Activated effector memory CD4-positive, alpha-beta T cell treated with Interleukin-2 at 50 U/mL for 16 hours (primary cell): ENCODE measurements around the gene TNXB.

Experiments used
- DNase-seq: peaks from one replicate; pipeline ENCODE4 v3.0.0-alpha.2; 2020

Gene TNXB

GRCh38 chr6:32140420-32141046, 31.4 kb upstream of the TNXB start:
- DNase-seq: no peak

- DNase-seq: no peak
Observed at GRCh38 chr6:32139590-32139989, 30.5 kb upstream of the TNXB start.

- no peak for DNase-seq
Observed at GRCh38 chr6:32137454-32137853, 28.3 kb upstream of the TNXB start.

- no peak for DNase-seq
Observed at GRCh38 chr6:32133786-32134185, 24.6 kb upstream of the TNXB start.

- DNase-seq: no peak
Observed at GRCh38 chr6:32132110-32132509, 23.0 kb upstream of the TNXB start.

GRCh38 chr6:32131439-32131948, 22.4 kb upstream of the TNXB start:
- DNase-seq: no peak

GRCh38 chr6:32129297-32130088, 20.4 kb upstream of the TNXB start:
- DNase-seq: no peak

- DNase-seq: no peak
Observed at GRCh38 chr6:32128751-32129296, 19.7 kb upstream of the TNXB start.

- peak; percentile 93 for DNase-seq
Observed at GRCh38 chr6:32127717-32128592, 18.8 kb upstream of the TNXB start, which contains the start of gene ATF6B. ATF6B (minus strand) TSS chr6:32128246; CDS start chr6:32128207, 39 bp downstream.

- no peak for DNase-seq
Observed at GRCh38 chr6:32127409-32127716, 18.2 kb upstream of the TNXB start.

GRCh38 chr6:32126880-32127279, 17.7 kb upstream of the TNXB start:
- no peak for DNase-seq

GRCh38 chr6:32123681-32124080, 14.5 kb upstream of the TNXB start:
- no peak for DNase-seq

- no peak for DNase-seq
Observed at GRCh38 chr6:32120573-32121059, 11.5 kb upstream of the TNXB start.

GRCh38 chr6:32118782-32119628, 9.9 kb upstream of the TNXB start:
- DNase-seq: peak; percentile 36

- DNase-seq: no peak
Observed at GRCh38 chr6:32117461-32117860, 8.3 kb upstream of the TNXB start.

GRCh38 chr6:32116674-32117073, 7.5 kb upstream of the TNXB start:
- DNase-seq: no peak

GRCh38 chr6:32115623-32116022, 6.5 kb upstream of the TNXB start:
- DNase-seq: no peak

GRCh38 chr6:32114796-32115195, 5.7 kb upstream of the TNXB start:
- DNase-seq: no peak

GRCh38 chr6:32113386-32114352, 4.5 kb upstream of the TNXB start:
- no peak for DNase-seq

GRCh38 chr6:32112431-32112980, 3.4 kb upstream of the TNXB start:
- DNase-seq: no peak
